GM21447 (cell line): ENCODE measurements around the gene IRF6.

ENCODE experiments used
- ATAC-seq: cut with Tn5 transposase; IDR thresholded peaks from one replicate; pipeline ENCODE4 v1.9.1; 2021; ENCODE audit not compliant: unreplicated experiment

IRF6 gene

GRCh38 chr1:209761011-209761635 lies 44.8 kb downstream of the IRF6 start:
- ATAC-seq = no peak

GRCh38 chr1:209759829-209760359 lies 46.0 kb downstream of the IRF6 start:
- no peak for ATAC-seq

- ATAC-seq = no peak
Measured at GRCh38 chr1:209758400-209758799, 47.5 kb downstream of the IRF6 start.

- ATAC-seq = peak; percentile 33
Measured at GRCh38 chr1:209756615-209757445, 49.1 kb downstream of the IRF6 start.

GRCh38 chr1:209755926-209756614 lies 49.9 kb downstream of the IRF6 start, which contains the start of gene TRAF3IP3:
TRAF3IP3 (plus strand) TSS chr1:209756053; CDS start chr1:209760040, 3,987 bp downstream.
- ATAC-seq = peak; percentile 66

GRCh38 chr1:209755256-209755655 lies 50.7 kb downstream of the IRF6 start:
- no peak for ATAC-seq

- no peak for ATAC-seq
Measured at GRCh38 chr1:209752890-209753289, 53.1 kb downstream of the IRF6 start.

GRCh38 chr1:209751627-209752231 lies 54.2 kb downstream of the IRF6 start:
- ATAC-seq = peak; percentile 40

GRCh38 chr1:209749670-209750323 lies 56.1 kb downstream of the IRF6 start:
- ATAC-seq = no peak

- ATAC-seq = no peak
Measured at GRCh38 chr1:209749205-209749604, 56.7 kb downstream of the IRF6 start.

GRCh38 chr1:209748620-209749019 lies 57.3 kb downstream of the IRF6 start:
- ATAC-seq = no peak

- peak; percentile 74 for ATAC-seq
Measured at GRCh38 chr1:209747580-209748262, 58.2 kb downstream of the IRF6 start.

- ATAC-seq = no peak
Measured at GRCh38 chr1:209746451-209747165, 59.3 kb downstream of the IRF6 start.

GRCh38 chr1:209743145-209743482 lies 62.8 kb downstream of the IRF6 start:
- ATAC-seq = no peak

GRCh38 chr1:209742409-209743144 lies 63.4 kb downstream of the IRF6 start:
- ATAC-seq = no peak

- ATAC-seq = no peak
Measured at GRCh38 chr1:209741889-209742288, 64.1 kb downstream of the IRF6 start.

GRCh38 chr1:209741193-209741592 lies 64.7 kb downstream of the IRF6 start:
- no peak for ATAC-seq

- ATAC-seq = no peak
Measured at GRCh38 chr1:209738270-209738669, 67.7 kb downstream of the IRF6 start.

GRCh38 chr1:209737118-209737505 lies 68.8 kb downstream of the IRF6 start:
- ATAC-seq = no peak
